Stimulated activated CD8-positive, alpha-beta memory T cell treated with anti-CD3 and anti-CD28 coated beads, Interleukin-4, amount 100 ng/mL, for 4 hours (primary cell): ENCODE measurements around the gene SIDT2.
"Not testable (repeated sequence)": the region's sequence is repeated elsewhere in the genome, so short reads cannot be mapped to it uniquely, and the experiment has no call there.

ENCODE experiments used
- DNase-seq, 2 donors: peaks; one replicate each; pipeline ENCODE4 v3.0.0-alpha.2; 2020; ENCODE audit warnings: low read depth in 2 of 2, low spot score in 1 of 2

Gene SIDT2

GRCh38 chr11:117202386-117203068 lies 24.0 kb downstream of the SIDT2 start:
- DNase-seq: no peak

- no peak for DNase-seq
Measured at GRCh38 chr11:117203069-117203407, 24.5 kb downstream of the SIDT2 start.

- DNase-seq: no peak
Measured at GRCh38 chr11:117204283-117205080, 25.9 kb downstream of the SIDT2 start.

GRCh38 chr11:117205211-117205818 lies 26.8 kb downstream of the SIDT2 start:
- no peak for DNase-seq

GRCh38 chr11:117206111-117206510 lies 27.6 kb downstream of the SIDT2 start:
- DNase-seq: not testable (repeated sequence)

GRCh38 chr11:117206859-117207258 lies 28.3 kb downstream of the SIDT2 start:
- DNase-seq: not testable (repeated sequence)

GRCh38 chr11:117207481-117207880 lies 28.9 kb downstream of the SIDT2 start:
- not testable (repeated sequence) for DNase-seq

GRCh38 chr11:117208710-117209109 lies 30.2 kb downstream of the SIDT2 start:
- not testable (repeated sequence) for DNase-seq

GRCh38 chr11:117209351-117210125 lies 31.0 kb downstream of the SIDT2 start:
- DNase-seq: not testable (repeated sequence)

GRCh38 chr11:117210620-117211019 lies 32.1 kb downstream of the SIDT2 start:
- DNase-seq: no peak

- no peak for DNase-seq
Measured at GRCh38 chr11:117212697-117213355, 34.3 kb downstream of the SIDT2 start.

- DNase-seq: no peak
Measured at GRCh38 chr11:117214404-117215110, 36.0 kb downstream of the SIDT2 start.

GRCh38 chr11:117217141-117218084 lies 38.9 kb downstream of the SIDT2 start:
- DNase-seq: no peak

- DNase-seq: no peak
Measured at GRCh38 chr11:117218133-117218915, 39.8 kb downstream of the SIDT2 start.

- DNase-seq: no peak
Measured at GRCh38 chr11:117219001-117219400, 40.5 kb downstream of the SIDT2 start.

- DNase-seq: no peak
Measured at GRCh38 chr11:117219455-117219854, 40.9 kb downstream of the SIDT2 start.

- no peak for DNase-seq
Measured at GRCh38 chr11:117219995-117220394, 41.5 kb downstream of the SIDT2 start.

GRCh38 chr11:117220568-117220967 lies 42.0 kb downstream of the SIDT2 start:
- DNase-seq: no peak
